ENCODE measurements around the gene LTB4R.
A peak's percentile ranks its signal among the peaks of the same experiment; 100 is the strongest.

LTB4R gene

GRCh38 chr14:24310646-24311604 lies at the start of gene LTB4R:
LTB4R (plus strand) TSS chr14:24311502; CDS start chr14:24315652, 4,150 bp downstream.
- DNase-seq: no peak

GRCh38 chr14:24261969-24262327 lies 49.4 kb upstream of the LTB4R start:
- no peak for DNase-seq

GRCh38 chr14:24262821-24263733 lies 48.2 kb upstream of the LTB4R start, which contains the start of gene TGM1:
TGM1 (minus strand) TSS chr14:24263177; CDS start chr14:24262352, 825 bp downstream.
- DNase-seq: no peak

GRCh38 chr14:24263848-24264247 lies 47.5 kb upstream of the LTB4R start:
- DNase-seq: no peak

GRCh38 chr14:24264298-24264697 lies 47.0 kb upstream of the LTB4R start:
- DNase-seq: no peak

GRCh38 chr14:24266344-24267244 lies 44.7 kb upstream of the LTB4R start:
- no peak for DNase-seq

GRCh38 chr14:24267516-24267915 lies 43.8 kb upstream of the LTB4R start:
- DNase-seq: no peak

- DNase-seq: no peak
Observed at GRCh38 chr14:24268225-24268624, 43.1 kb upstream of the LTB4R start.

- DNase-seq: no peak
Observed at GRCh38 chr14:24269368-24269767, 41.9 kb upstream of the LTB4R start.

GRCh38 chr14:24269910-24270536 lies 41.3 kb upstream of the LTB4R start:
- no peak for DNase-seq

- DNase-seq: peak in 1 of 2 experiments; percentile 47
Observed at GRCh38 chr14:24270537-24271133, 40.7 kb upstream of the LTB4R start.

- peak; percentile 70 to 79 for DNase-seq
Observed at GRCh38 chr14:24271134-24271833, 40.0 kb upstream of the LTB4R start, which contains the start of gene RABGGTA. RABGGTA (minus strand) TSS chr14:24271597; CDS start chr14:24271115, 482 bp downstream.

- DNase-seq: no peak
Observed at GRCh38 chr14:24271834-24272263, 39.5 kb upstream of the LTB4R start.

- no peak for DNase-seq
Observed at GRCh38 chr14:24272467-24272866, 38.8 kb upstream of the LTB4R start.

GRCh38 chr14:24273422-24273998 lies 37.8 kb upstream of the LTB4R start:
- peak in 1 of 2 experiments; percentile 24 for DNase-seq

GRCh38 chr14:24274101-24274543 lies 37.2 kb upstream of the LTB4R start:
- DNase-seq: no peak

- no peak for DNase-seq
Observed at GRCh38 chr14:24277071-24277470, 34.2 kb upstream of the LTB4R start.

GRCh38 chr14:24277606-24278321 lies 33.5 kb upstream of the LTB4R start:
- no peak for DNase-seq

GRCh38 chr14:24278424-24278823 lies 32.9 kb upstream of the LTB4R start:
- no peak for DNase-seq
